Uterus (tissue), 2 donors: ENCODE data around the gene SMIM10L2A.
"Not testable (repeated sequence)": the region's sequence is repeated elsewhere in the genome, so short reads cannot be mapped to it uniquely, and the experiment has no call there.

Experiments used
- POLR2A ChIP-seq, 2 donors: fragments of 450-650 bp; IDR thresholded peaks; one replicate each; pipeline ENCODE4 v1.6.1; 2016; ENCODE audit warnings: antibody characterized with exemption in 2 of 2, mild to moderate bottlenecking in 1 of 2, moderate library complexity in 1 of 2
- TF ChIP-seq, protein P1 (sequence below), 4 experiments: fragments of 200-600 bp in 2 of 4; fragments of 450-650 bp in 2 of 4; sonication (generic) in 2 of 4; IDR thresholded peaks; one replicate each; pipeline ENCODE4 v1.5.1; 2016 to 2019; ENCODE audit warnings: antibody characterized with exemption in 4 of 4, mild to moderate bottlenecking in 2 of 4, moderate library complexity in 1 of 4

DNA sequence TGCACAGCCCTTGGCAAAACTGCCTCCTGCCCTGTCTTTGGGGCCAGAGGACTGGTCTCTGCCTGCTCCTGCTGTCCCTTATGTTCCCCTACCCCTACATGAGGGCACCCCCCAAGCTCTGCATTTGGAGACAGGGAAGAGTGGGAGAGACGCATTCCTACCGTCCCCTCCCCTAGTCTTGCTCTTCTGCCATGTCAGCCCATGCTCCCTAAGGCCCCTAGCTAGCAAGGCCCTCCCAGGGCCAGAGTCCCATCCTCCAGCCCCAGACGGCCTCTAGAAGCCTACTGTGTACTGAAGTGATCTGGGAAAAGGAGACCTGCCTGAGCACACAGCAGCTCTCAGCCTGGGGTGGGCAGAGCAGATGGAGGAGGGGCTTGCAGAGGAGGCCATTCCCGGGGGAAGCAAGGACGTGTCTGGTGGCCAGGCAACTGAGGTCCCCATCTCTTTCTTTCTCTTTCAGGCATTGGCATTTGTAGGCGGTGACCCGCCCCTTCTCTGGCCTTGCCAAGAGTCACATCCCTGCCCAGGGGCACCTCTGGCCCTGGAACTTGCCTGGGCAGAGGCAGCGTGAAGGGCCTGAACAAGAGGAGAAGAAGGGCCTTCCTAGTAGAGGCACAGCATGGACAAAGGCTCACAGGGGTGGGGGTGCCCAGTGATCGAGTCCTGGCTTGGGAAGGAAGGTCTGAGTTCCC is 1.6 kb downstream of the SMIM10L2A start:
- not testable (repeated sequence) for TF ChIP-seq POLR2A (IDR thresholded peaks at IDR 0.05)
- TF ChIP-seq, protein P1, sequence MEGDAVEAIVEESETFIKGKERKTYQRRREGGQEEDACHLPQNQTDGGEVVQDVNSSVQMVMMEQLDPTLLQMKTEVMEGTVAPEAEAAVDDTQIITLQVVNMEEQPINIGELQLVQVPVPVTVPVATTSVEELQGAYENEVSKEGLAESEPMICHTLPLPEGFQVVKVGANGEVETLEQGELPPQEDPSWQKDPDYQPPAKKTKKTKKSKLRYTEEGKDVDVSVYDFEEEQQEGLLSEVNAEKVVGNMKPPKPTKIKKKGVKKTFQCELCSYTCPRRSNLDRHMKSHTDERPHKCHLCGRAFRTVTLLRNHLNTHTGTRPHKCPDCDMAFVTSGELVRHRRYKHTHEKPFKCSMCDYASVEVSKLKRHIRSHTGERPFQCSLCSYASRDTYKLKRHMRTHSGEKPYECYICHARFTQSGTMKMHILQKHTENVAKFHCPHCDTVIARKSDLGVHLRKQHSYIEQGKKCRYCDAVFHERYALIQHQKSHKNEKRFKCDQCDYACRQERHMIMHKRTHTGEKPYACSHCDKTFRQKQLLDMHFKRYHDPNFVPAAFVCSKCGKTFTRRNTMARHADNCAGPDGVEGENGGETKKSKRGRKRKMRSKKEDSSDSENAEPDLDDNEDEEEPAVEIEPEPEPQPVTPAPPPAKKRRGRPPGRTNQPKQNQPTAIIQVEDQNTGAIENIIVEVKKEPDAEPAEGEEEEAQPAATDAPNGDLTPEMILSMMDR (IDR thresholded peaks at IDR 0.05), result not testable (repeated sequence)
